Mesangial cell (primary cell): ENCODE data around the gene EFS. TPM values are rescaled to one million over a fixed set of nuclear protein-coding genes. Genes with fewer than 3 reads are reported as not detected.

Experiments
- total RNA-seq: library from RNA; depleted of rRNA; stranded (reverse); fragments of >200 nt; gene quantifications from 2 replicates; pipeline ENCODE4 v1.2.3, GENCODE V29; 2015

EFS gene
- 10.4 and 14.7 TPM in 2 replicates for total RNA-seq

GRCh38 chr14:23365036-23365731 is at the start of gene EFS:
EFS (minus strand) TSS chr14:23365172; CDS start chr14:23365025, 147 bp downstream.

GRCh38 chr14:23407516-23408306 is 42.7 kb upstream of the EFS start, which contains the start of gene MYH6:
MYH6 (minus strand) TSS chr14:23408273; CDS start chr14:23407223, 1,050 bp downstream.

GRCh38 chr14:23376482-23377197 is 11.7 kb upstream of the EFS start, which contains the start of gene CMTM5:
CMTM5 (plus strand) TSS chr14:23377046; CDS start chr14:23377252, 206 bp downstream.

GRCh38 chr14:23372509-23372908 is 7.5 kb upstream of the EFS start, which contains the start of gene IL25:
IL25 (plus strand) TSS chr14:23372809.

GRCh38 chr14:23352506-23353432 is 12.2 kb downstream of the EFS start, which contains the start of gene SLC22A17:
SLC22A17 (minus strand) TSS chr14:23352887.

GRCh38 chr14:23320584-23321571 is 44.1 kb downstream of the EFS start, which contains the start of gene PABPN1:
PABPN1 (plus strand) TSS chr14:23321457; CDS start chr14:23321470, 13 bp downstream.

GRCh38 chr14:23306412-23307145 is 58.4 kb downstream of the EFS start, which contains the start of gene BCL2L2:
BCL2L2 (plus strand) TSS chr14:23306833; CDS start chr14:23307768, 935 bp downstream.

Other genes starting within 250 kb of the EFS start
- not detected in 2 replicates for gene CEBPE, start 245.9 kb downstream of the EFS start, total RNA-seq
- gene SLC7A8, start 181.5 kb downstream of the EFS start, total RNA-seq, result 0.98 and 7.2 TPM in 2 replicates
- not detected in 2 replicates for gene RNF212B, start 127.2 kb downstream of the EFS start, total RNA-seq
- gene HOMEZ, start 79.0 kb downstream of the EFS start, total RNA-seq, result 9.1 and 11.1 TPM in 2 replicates
- gene PPP1R3E, start 62.3 kb downstream of the EFS start, total RNA-seq, result 0.98 and 3.2 TPM in 2 replicates
- gene BCL2L2, start 58.3 kb downstream of the EFS start, total RNA-seq, result 13.5 and 15.5 TPM in 2 replicates
- 58.4 and 59.0 TPM in 2 replicates for gene PABPN1, start 43.7 kb downstream of the EFS start, total RNA-seq
- gene SLC22A17, start 12.3 kb downstream of the EFS start, total RNA-seq, result 16.9 and 34.9 TPM in 2 replicates
- not detected in 2 replicates for gene IL25, start 7.6 kb upstream of the EFS start, total RNA-seq
- 0.25 TPM in 1 of 2 replicates, not detected in the other for gene CMTM5, start 11.9 kb upstream of the EFS start, total RNA-seq
- not detected in 2 replicates for gene MYH6, start 43.1 kb upstream of the EFS start, total RNA-seq
- gene MYH7, start 70.5 kb upstream of the EFS start, total RNA-seq, result not detected in 2 replicates
- gene NGDN, start 104.5 kb upstream of the EFS start, total RNA-seq, result 32.5 and 46.3 TPM in 2 replicates
- gene ZFHX2, start 186.6 kb upstream of the EFS start, total RNA-seq, result 0.49 and 1.6 TPM in 2 replicates
- 8.4 and 9.8 TPM in 2 replicates for gene THTPA, start 191.1 kb upstream of the EFS start, total RNA-seq
- gene AP1G2, start 202.6 kb upstream of the EFS start, total RNA-seq, result 61.3 and 101 TPM in 2 replicates
- not detected in 2 replicates for gene JPH4, start 213.6 kb upstream of the EFS start, total RNA-seq